ENCODE data around the gene HOXA3. TPM values are rescaled to one million over a fixed set of nuclear protein-coding genes. Genes with fewer than 3 reads are reported as not detected.

HOXA3 gene
- total and polyA plus RNA-seq, 7 donors, result 0.65 to 5.6 (median 3.3) TPM

GRCh38 chr7:27139334-27140125, 12.9 kb downstream of the HOXA3 start:
- H3K4me1 ChIP-seq, result peaks cover 24% of the 10 kb centered on the region
- no peak for ATAC-seq
- TF ChIP-seq, protein P1, sequence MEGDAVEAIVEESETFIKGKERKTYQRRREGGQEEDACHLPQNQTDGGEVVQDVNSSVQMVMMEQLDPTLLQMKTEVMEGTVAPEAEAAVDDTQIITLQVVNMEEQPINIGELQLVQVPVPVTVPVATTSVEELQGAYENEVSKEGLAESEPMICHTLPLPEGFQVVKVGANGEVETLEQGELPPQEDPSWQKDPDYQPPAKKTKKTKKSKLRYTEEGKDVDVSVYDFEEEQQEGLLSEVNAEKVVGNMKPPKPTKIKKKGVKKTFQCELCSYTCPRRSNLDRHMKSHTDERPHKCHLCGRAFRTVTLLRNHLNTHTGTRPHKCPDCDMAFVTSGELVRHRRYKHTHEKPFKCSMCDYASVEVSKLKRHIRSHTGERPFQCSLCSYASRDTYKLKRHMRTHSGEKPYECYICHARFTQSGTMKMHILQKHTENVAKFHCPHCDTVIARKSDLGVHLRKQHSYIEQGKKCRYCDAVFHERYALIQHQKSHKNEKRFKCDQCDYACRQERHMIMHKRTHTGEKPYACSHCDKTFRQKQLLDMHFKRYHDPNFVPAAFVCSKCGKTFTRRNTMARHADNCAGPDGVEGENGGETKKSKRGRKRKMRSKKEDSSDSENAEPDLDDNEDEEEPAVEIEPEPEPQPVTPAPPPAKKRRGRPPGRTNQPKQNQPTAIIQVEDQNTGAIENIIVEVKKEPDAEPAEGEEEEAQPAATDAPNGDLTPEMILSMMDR (IDR thresholded peaks at IDR 0.05), result no peak
- H3K27ac ChIP-seq, result peak overlapping the region; percentile 64
- DNase-seq, result peak in 1 of 2 donors; percentile 53
- WGBS, 3 donors, result 79 to 80% (median 80%) methylated on average over 45 to 53 of the region's 53 CpGs
- peak overlapping the region; percentile 13 for H3K4me3 ChIP-seq
- peaks cover 0 to 23% of the 10 kb centered on the region in 2 donors for H3K36me3 ChIP-seq (ENCODE audit: insufficient read depth in 1 of 2, low read depth in 1 of 2)
- intact Hi-C loops (cut with DNase I), result loop anchor here in 1 of 2 donors (5.0 to 10.0 kb wide), 2 partner anchors 282 to 745 kb away; no protein-coding TSS in a partner anchor
- H3K9me3 ChIP-seq, result no peaks in the 10 kb centered on the region
- no peaks in the 10 kb centered on the region for H3K27me3 ChIP-seq (ENCODE audit: insufficient read depth in 3 of 3, low read length in 2 of 3)

- ATAC-seq, result no peak
Observed at GRCh38 chr7:27138985-27139333, 13.4 kb downstream of the HOXA3 start.

DNA sequence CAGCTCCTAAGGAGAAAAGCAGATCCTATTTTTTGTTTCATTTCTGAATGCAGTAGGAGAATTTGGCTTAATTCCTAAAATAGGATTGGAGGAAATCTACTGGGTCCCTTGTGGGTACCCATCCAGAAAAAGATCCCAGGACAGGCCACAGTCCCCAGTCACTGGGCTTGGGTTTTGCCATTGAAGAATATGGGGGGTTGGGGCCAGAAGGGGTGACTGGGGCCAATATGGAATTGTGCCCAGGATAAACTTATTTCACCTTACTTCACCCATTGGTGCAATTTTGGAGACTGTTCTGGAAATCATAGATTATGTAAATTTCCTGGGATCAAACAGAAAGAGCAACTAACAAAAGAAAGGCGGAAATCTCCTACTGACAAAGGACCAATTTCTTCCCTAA, 13.9 kb downstream of the HOXA3 start:
- 80 to 93% (median 82%) methylated on average over 1 of the region's 1 CpG for WGBS, 3 donors
- Histone ChIP-seq H3K4me1 (peaks cover 34% of the 10 kb centered on the region), H3K27me3 (ENCODE audit: insufficient read depth in 3 of 3, low read length in 2 of 3) (no peaks in the 10 kb centered on the region), H3K4me3 (no peak overlapping the region), H3K27ac (peak overlapping the region; percentile 64), H3K36me3 (ENCODE audit: insufficient read depth in 1 of 2, low read depth in 1 of 2) (peaks cover 0 to 13% of the 10 kb centered on the region in 2 donors), H3K9me3 (no peaks in the 10 kb centered on the region)
- no peak for DNase-seq
- no peak for ATAC-seq
- intact Hi-C loops (cut with DNase I), result no loop called here
- TF ChIP-seq, protein P1 (IDR thresholded peaks at IDR 0.05), result no peak

More at GRCh38 chr7:27138985-27139333, 13.4 kb downstream of the HOXA3 start:
- no peaks in the 10 kb centered on the region for H3K9me3 ChIP-seq
- H3K36me3 ChIP-seq (ENCODE audit: insufficient read depth in 1 of 2, low read depth in 1 of 2), result peaks cover 0 to 17% of the 10 kb centered on the region in 2 donors
- DNase-seq, result no peak
- TF ChIP-seq, protein P1 (IDR thresholded peaks at IDR 0.05), result no peak
- 81 to 82% (median 82%) methylated on average over 11 of the region's 11 CpGs for WGBS, 3 donors
- peak overlapping the region; percentile 13 for H3K4me3 ChIP-seq
- intact Hi-C loops (cut with DNase I), result no loop called here
- peaks cover 29% of the 10 kb centered on the region for H3K4me1 ChIP-seq
- peak overlapping the region; percentile 64 for H3K27ac ChIP-seq
- H3K27me3 ChIP-seq (ENCODE audit: insufficient read depth in 3 of 3, low read length in 2 of 3), result no peaks in the 10 kb centered on the region

GRCh38 chr7:27137640-27138315, 14.6 kb downstream of the HOXA3 start:
- DNase-seq, result no peak
- ATAC-seq, result no peak
- 64 to 91% (median 74%) methylated on average over 2 of the region's 2 CpGs for WGBS, 3 donors
- Histone ChIP-seq H3K4me3 (no peak overlapping the region), H3K4me1 (peaks cover 41% of the 10 kb centered on the region), H3K27me3 (ENCODE audit: insufficient read depth in 3 of 3, low read length in 2 of 3) (no peaks in the 10 kb centered on the region), H3K9me3 (no peaks in the 10 kb centered on the region), H3K27ac (peak overlapping the region; percentile 64), H3K36me3 (ENCODE audit: insufficient read depth in 1 of 2, low read depth in 1 of 2) (peaks cover 0 to 7% of the 10 kb centered on the region in 2 donors)
- intact Hi-C loops (cut with DNase I), result no loop called here
- TF ChIP-seq, protein P1 (IDR thresholded peaks at IDR 0.05), result no peak

Measured in psoas muscle (tissue), 8 donors.